ENCODE data around the gene ANAPC10.
"Not testable (repeated sequence)": the region's sequence is repeated elsewhere in the genome, so short reads cannot be mapped to it uniquely, and the experiment has no call there.

The ANAPC10 gene

DNA sequence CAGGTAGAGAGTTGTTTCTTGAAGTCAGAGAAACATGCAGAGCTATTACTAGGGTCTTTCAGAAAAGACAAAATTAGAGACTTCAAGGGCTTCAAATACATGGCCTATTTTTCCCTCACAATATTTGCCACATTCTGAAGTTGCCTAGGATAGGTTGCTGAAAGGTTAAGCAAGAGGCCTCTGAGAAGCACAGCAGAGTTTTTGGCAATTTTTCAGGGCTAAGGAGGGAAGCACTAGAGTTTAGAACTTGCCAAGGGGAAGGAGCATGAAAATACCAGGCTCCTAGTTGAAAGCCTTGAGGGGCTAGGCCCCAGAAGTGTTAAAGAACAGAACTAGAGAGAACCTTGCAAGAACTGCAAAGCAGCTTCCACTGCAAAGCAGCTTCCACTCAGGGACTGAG, 86.4 kb downstream of the ANAPC10 start:
- H3K9me3 ChIP-seq (ENCODE audit: low read depth, low read length): no peaks in the 10 kb centered on the region
- DNase-seq (ENCODE audit: low read depth, low spot score): peak; percentile 32
- H3K36me3 ChIP-seq (ENCODE audit: insufficient read depth, low read length): peaks cover 5% of the 10 kb centered on the region; the same call in 1 of the 2 replicates
- H3K9ac ChIP-seq (ENCODE audit: insufficient read length): no peak overlapping the region
- TF ChIP-seq EZH2 (IDR thresholded peaks at IDR 0.05) (no peak), FOXP2 (optimal IDR thresholded peaks at IDR 0.05; ENCODE audit: control extremely low read depth, extremely low read length, insufficient read depth) (no peak), POLR2AphosphoS5 (IDR thresholded peaks at IDR 0.05; ENCODE audit: borderline replicate concordance, low read depth, low read length) (no peak)
- no peak overlapping the region for H3K4me3 ChIP-seq
- H3K27ac ChIP-seq: peak overlapping the region; percentile 85

DNA sequence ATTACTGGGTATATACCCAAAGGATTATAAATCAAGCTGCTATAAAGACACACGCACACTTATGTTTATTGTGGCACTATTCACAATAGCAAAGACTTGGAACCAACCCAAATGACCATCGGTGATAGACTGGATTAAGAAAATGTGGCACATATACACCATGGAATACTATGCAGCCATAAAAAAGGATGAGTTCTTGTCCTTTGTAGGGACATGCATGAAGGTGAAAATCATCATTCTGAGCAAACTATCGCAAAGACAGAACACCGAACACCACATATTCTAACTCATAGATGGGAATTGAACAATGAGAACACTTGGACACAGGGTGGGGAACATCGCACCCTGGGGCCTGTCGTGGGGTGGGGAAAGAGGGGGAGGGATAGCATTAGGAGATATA, 87.7 kb downstream of the ANAPC10 start:
- not testable (repeated sequence) for H3K27ac ChIP-seq; H3K9ac ChIP-seq (ENCODE audit: insufficient read length); H3K9me3 ChIP-seq (ENCODE audit: low read depth, low read length); H3K36me3 ChIP-seq (ENCODE audit: insufficient read depth, low read length); H3K4me3 ChIP-seq; DNase-seq (ENCODE audit: low read depth, low spot score)

DNA sequence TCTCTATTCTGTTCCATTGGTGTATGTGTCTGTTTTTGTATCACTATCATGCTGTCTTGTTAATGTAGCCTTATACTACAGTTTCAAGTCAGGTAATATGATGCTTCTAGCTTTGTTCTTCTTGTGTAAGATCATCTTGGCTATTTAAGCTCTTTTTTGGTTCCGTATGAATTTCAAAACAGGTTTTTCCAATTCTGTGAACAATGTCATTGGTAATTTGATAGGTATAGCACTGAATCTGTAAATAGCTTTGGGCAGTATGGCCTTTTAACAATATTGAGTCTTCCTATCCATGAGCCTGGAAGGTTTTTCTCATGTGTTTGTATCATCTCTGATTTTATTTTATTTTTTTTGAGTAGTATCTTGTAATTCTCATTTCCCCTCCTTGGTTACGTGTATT, 94.3 kb downstream of the ANAPC10 start:
- TF ChIP-seq FOXP2 (optimal IDR thresholded peaks at IDR 0.05; ENCODE audit: control extremely low read depth, extremely low read length, insufficient read depth) (no peak), POLR2AphosphoS5 (IDR thresholded peaks at IDR 0.05; ENCODE audit: borderline replicate concordance, low read depth, low read length) (no peak), EZH2 (IDR thresholded peaks at IDR 0.05) (no peak)
- Histone ChIP-seq H3K9me3 (ENCODE audit: low read depth, low read length) (no peaks in the 10 kb centered on the region), H3K27ac (no peak overlapping the region), H3K4me3 (no peak overlapping the region), H3K36me3 (ENCODE audit: insufficient read depth, low read length) (no peaks in the 10 kb centered on the region), H3K9ac (ENCODE audit: insufficient read length) (no peak overlapping the region)
- DNase-seq (ENCODE audit: low read depth, low spot score): no peak

DNA sequence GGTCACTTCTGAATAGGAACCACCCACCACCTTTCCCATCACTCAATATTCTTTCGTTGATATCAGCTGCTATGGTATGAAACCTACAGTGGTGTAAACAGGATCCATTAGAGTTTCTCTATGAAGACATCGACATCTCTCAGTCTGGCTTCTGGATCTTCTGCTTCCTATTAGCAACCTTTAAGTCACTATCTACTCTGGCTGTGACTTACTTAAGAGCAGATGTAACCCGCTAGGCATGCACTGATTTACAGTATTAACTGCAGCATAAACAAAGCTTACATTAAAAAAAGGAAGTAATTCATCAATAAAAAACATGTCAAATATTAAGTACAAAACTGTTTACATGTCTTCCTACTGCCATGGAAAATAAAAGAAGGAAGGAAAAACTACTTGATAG, 96.4 kb downstream of the ANAPC10 start:
- TF ChIP-seq POLR2AphosphoS5 (IDR thresholded peaks at IDR 0.05; ENCODE audit: borderline replicate concordance, low read depth, low read length): no peak
- TF ChIP-seq EZH2 (IDR thresholded peaks at IDR 0.05): no peak
- no peak for TF ChIP-seq FOXP2 (optimal IDR thresholded peaks at IDR 0.05; ENCODE audit: control extremely low read depth, extremely low read length, insufficient read depth)
- Histone ChIP-seq H3K36me3 (ENCODE audit: insufficient read depth, low read length) (no peaks in the 10 kb centered on the region), H3K9ac (ENCODE audit: insufficient read length) (no peak overlapping the region), H3K9me3 (ENCODE audit: low read depth, low read length) (no peaks in the 10 kb centered on the region), H3K4me3 (no peak overlapping the region), H3K27ac (no peak overlapping the region)
- DNase-seq (ENCODE audit: low read depth, low spot score): no peak

DNA sequence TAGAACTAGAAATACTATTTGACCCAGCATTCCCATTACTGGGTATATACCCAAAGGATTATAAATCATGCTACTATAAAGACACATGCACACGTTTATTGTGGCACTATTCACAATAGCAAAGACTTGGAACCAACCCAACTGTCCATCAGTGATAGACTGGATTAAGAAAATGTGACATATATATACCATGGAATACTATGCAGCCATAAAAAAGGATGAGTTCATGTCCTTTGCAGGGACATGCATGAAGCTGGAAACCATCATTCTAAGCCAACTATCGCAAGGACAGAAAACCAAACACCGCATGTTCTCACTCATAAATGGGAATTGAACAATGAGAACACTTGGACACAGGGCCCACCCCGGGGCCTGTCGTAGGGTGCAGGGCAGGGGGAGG, 97.3 kb downstream of the ANAPC10 start:
- not testable (repeated sequence) for H3K9me3 ChIP-seq (ENCODE audit: low read depth, low read length); H3K27ac ChIP-seq; H3K4me3 ChIP-seq; H3K36me3 ChIP-seq (ENCODE audit: insufficient read depth, low read length); H3K9ac ChIP-seq (ENCODE audit: insufficient read length); DNase-seq (ENCODE audit: low read depth, low spot score)

DNA sequence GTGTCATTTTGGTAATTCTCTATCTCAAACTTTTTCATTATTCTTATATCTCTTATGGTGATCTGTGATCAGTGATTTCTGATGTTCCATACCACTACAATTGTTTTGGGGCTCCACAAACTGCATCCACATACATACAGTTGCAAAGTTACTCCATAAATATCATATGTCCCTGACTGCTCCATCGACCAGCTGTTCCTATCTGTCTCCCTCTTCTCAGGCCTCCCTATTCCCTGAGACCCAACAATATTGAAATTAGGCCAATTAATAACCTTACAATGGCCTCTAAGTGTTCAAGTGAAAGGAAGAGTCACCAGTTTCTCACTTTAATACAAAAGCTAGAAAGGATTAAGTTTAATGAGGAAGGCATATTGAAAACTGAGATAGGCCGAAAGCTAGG, 108.7 kb downstream of the ANAPC10 start:
- TF ChIP-seq POLR2AphosphoS5 (IDR thresholded peaks at IDR 0.05; ENCODE audit: borderline replicate concordance, low read depth, low read length) (no peak), EZH2 (IDR thresholded peaks at IDR 0.05) (no peak), FOXP2 (optimal IDR thresholded peaks at IDR 0.05; ENCODE audit: control extremely low read depth, extremely low read length, insufficient read depth) (no peak)
- H3K9ac ChIP-seq (ENCODE audit: insufficient read length): no peak overlapping the region
- no peaks in the 10 kb centered on the region for H3K9me3 ChIP-seq (ENCODE audit: low read depth, low read length)
- DNase-seq (ENCODE audit: low read depth, low spot score): no peak
- H3K4me3 ChIP-seq: no peak overlapping the region
- H3K27ac ChIP-seq: no peak overlapping the region
- H3K36me3 ChIP-seq (ENCODE audit: insufficient read depth, low read length): peaks cover 9% of the 10 kb centered on the region; the same call in 1 of the 2 replicates

DNA sequence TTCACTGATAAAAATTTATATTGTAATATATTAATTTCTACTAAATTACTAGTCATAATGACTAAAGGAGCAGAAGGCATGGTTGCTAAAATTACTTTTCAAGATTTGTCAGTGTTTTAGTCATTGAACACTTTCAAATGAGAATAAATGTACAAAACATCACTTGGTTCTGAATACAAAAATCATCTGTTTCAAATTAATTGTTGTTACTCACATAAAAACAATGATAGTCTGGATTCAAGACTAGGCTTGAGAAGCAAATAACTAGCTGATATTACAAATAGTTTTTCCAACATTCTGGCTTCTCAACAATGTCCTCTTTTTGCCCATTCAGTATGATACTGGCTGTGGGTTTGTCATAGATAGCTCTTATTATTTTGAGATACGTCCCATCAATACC, 112.5 kb downstream of the ANAPC10 start:
- Histone ChIP-seq H3K36me3 (ENCODE audit: insufficient read depth, low read length) (peaks cover 3% of the 10 kb centered on the region; the same call in 1 of the 2 replicates), H3K9ac (ENCODE audit: insufficient read length) (no peak overlapping the region), H3K4me3 (no peak overlapping the region), H3K9me3 (ENCODE audit: low read depth, low read length) (no peaks in the 10 kb centered on the region), H3K27ac (peak overlapping the region; percentile 26; the same call in 1 of the 2 replicates)
- DNase-seq (ENCODE audit: low read depth, low spot score): no peak
- TF ChIP-seq POLR2AphosphoS5 (IDR thresholded peaks at IDR 0.05; ENCODE audit: borderline replicate concordance, low read depth, low read length): no peak
- TF ChIP-seq EZH2 (IDR thresholded peaks at IDR 0.05): no peak
- no peak for TF ChIP-seq FOXP2 (optimal IDR thresholded peaks at IDR 0.05; ENCODE audit: control extremely low read depth, extremely low read length, insufficient read depth)

DNA sequence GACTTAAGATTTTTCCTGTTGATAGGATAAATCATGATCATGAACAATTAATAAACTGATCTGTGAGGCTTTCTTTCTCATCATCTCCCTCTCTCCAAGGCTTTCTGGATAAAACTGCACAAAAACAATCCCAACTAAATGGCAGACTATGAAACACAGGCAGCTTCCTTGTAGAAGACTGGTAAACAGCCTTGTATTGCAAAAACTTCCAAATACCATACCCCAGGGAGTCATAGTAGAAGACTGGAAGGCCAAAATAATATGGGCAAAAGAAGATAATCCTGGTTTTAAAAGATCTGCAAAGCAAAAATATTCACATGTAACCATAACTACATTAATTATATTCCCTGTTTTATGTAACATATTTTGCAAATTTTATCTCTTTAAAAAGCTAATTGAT, 113.0 kb downstream of the ANAPC10 start:
- DNase-seq (ENCODE audit: low read depth, low spot score): no peak
- TF ChIP-seq POLR2AphosphoS5 (IDR thresholded peaks at IDR 0.05; ENCODE audit: borderline replicate concordance, low read depth, low read length) (no peak), EZH2 (IDR thresholded peaks at IDR 0.05) (no peak), FOXP2 (optimal IDR thresholded peaks at IDR 0.05; ENCODE audit: control extremely low read depth, extremely low read length, insufficient read depth) (no peak)
- H3K36me3 ChIP-seq (ENCODE audit: insufficient read depth, low read length): peaks cover 3% of the 10 kb centered on the region; the same call in 1 of the 2 replicates

DNA sequence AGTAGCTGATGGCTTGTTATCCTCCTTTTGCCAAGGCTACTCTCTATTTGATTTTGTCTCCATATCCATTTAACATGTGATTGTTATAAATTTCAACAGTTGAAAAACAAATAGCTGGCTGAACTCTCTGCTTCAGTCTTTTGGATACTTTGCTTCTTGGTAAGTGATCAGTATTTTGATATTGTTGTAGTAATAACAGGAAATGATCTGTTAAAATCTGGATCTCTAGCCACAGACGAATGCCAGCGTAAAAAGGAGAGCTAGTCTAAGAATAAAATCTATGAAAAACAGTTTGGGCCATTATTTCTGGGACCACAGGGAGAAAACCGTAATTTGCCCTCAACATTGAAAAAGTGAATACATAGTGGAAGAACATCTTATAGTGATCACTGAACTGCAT, 113.8 kb downstream of the ANAPC10 start:
- H3K9ac ChIP-seq (ENCODE audit: insufficient read length): peak overlapping the region; percentile 12
- H3K9me3 ChIP-seq (ENCODE audit: low read depth, low read length): no peaks in the 10 kb centered on the region
- no peak for DNase-seq (ENCODE audit: low read depth, low spot score)
- H3K4me3 ChIP-seq: peak overlapping the region; percentile 28
- TF ChIP-seq EZH2 (IDR thresholded peaks at IDR 0.05) (no peak), POLR2AphosphoS5 (IDR thresholded peaks at IDR 0.05; ENCODE audit: borderline replicate concordance, low read depth, low read length) (no peak), FOXP2 (optimal IDR thresholded peaks at IDR 0.05; ENCODE audit: control extremely low read depth, extremely low read length, insufficient read depth) (no peak)
- H3K27ac ChIP-seq: peak overlapping the region; percentile 25
- H3K36me3 ChIP-seq (ENCODE audit: insufficient read depth, low read length): peaks cover 3% of the 10 kb centered on the region; the same call in 1 of the 2 replicates

More for the DNA sequence above, 113.0 kb downstream of the ANAPC10 start:
- no peak overlapping the region for H3K4me3 ChIP-seq
- peak overlapping the region; percentile 25; the same call in 1 of the 2 replicates for H3K27ac ChIP-seq
- no peaks in the 10 kb centered on the region for H3K9me3 ChIP-seq (ENCODE audit: low read depth, low read length)
- no peak overlapping the region for H3K9ac ChIP-seq (ENCODE audit: insufficient read length)
